ENCODE measurements around the gene PIGR. TPM values are rescaled to one million over a fixed set of nuclear protein-coding genes. Genes with fewer than 3 reads are reported as not detected.
A peak's percentile ranks its signal among the peaks of the same experiment; 100 is the strongest.

PIGR gene
- 0.25 TPM for total RNA-seq

DNA sequence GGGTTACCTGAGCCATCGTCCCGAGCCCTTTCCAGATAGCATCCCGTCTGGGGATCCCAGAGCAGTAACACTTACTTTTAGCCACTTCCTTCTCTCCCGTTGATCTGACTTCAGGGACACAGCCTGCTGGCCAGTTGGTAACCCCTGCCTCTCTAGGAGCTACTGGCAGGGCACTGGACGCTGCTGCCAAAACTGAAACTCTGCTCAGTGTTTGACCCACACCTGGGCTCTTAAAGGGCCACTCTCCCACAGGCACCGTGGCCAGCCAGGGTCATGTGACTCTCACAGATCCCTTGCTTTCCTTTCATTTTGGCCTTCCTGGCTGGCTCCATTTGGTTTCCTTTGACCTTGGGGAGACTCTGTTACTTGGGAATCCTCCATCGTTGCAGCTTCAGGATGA, at the start of gene PIGR:
Gene PIGR (minus strand): TSS at position 206 of the 400 bp plus-strand sequence. CDS start 5,935 bp downstream, outside the sequence.
- Histone ChIP-seq H3K9me3 (no peaks in the 10 kb centered on the region), H3K36me3 (no peaks in the 10 kb centered on the region), H3K27me3 (no peaks in the 10 kb centered on the region), H3K4me1 (no peaks in the 10 kb centered on the region), H3K27ac (no peak within 1 kb of the TSS), H3K4me3 (no peak within 1 kb of the TSS)
- no peak for TF ChIP-seq POLR2AphosphoS5 (IDR thresholded peaks at IDR 0.05; ENCODE audit: insufficient read depth in 1 of 2, low read depth in 1 of 2)
- no peak for TF ChIP-seq CTCF (IDR thresholded peaks at IDR 0.05)
- intact Hi-C loops (cut with DNase I), result no loop called here
- DNase-seq (ENCODE audit: extremely low spot score in 2 of 2), result no peak

DNA sequence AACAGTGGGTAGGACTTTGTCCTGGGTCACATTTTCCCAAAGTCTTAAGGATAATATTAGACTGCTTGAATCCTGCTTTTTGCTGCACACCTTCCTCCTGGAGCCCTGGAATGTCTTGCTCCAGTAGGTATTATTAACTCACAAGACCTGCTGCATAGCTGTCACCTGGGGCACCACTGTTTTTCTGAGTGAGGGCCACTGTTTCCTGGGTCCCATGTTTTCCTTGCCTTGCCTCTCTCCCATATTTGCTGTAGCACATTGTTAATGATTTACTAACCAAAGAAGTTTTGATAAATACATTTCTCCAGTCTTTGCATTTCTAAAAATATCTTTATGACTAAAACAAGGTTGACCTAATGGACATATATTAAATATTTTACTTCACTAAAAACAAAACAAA, 46.5 kb upstream of the PIGR start:
- intact Hi-C loops (cut with DNase I), result no loop called here
- Histone ChIP-seq H3K27me3 (no peaks in the 10 kb centered on the region), H3K9me3 (no peaks in the 10 kb centered on the region), H3K4me1 (no peaks in the 10 kb centered on the region), H3K4me3 (no peak overlapping the region), H3K36me3 (no peaks in the 10 kb centered on the region), H3K27ac (no peak overlapping the region)
- peak in 1 of 2 donors; percentile 13 for DNase-seq (ENCODE audit: extremely low spot score in 2 of 2)
- TF ChIP-seq CTCF (IDR thresholded peaks at IDR 0.05) (no peak), POLR2A (IDR thresholded peaks at IDR 0.05) (no peak), POLR2AphosphoS5 (IDR thresholded peaks at IDR 0.05; ENCODE audit: insufficient read depth in 1 of 2, low read depth in 1 of 2) (no peak)

DNA sequence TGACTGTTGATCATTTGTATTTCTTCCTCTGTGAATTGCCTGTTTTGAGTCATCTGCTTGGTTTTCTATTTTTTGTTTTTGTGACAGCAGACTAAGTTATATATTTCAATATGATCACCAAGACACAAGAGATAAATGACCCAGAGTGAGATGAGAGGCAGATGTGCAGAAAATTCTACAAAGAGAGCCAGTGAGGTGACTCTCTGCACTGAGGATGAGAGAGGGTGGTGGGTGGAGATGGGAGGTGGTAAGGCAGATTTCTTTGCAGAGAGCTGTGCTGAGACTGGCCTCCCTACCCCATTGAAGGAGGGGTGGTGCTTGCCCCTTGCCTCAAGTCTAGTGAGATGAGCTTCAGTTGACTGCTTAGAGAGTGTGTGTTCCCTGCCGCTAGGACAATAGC, 41.6 kb upstream of the PIGR start:
- H3K4me1 ChIP-seq, result no peaks in the 10 kb centered on the region
- intact Hi-C loops (cut with DNase I), result no loop called here

GRCh38 chr1:206986885-206987284, 40.6 kb upstream of the PIGR start:
- DNase-seq (ENCODE audit: extremely low spot score in 2 of 2), result peak in 1 of 2 donors; percentile 32
- Histone ChIP-seq H3K4me1 (no peaks in the 10 kb centered on the region), H3K4me3 (no peak overlapping the region), H3K27ac (no peak overlapping the region), H3K9me3 (no peaks in the 10 kb centered on the region), H3K36me3 (no peaks in the 10 kb centered on the region), H3K27me3 (no peaks in the 10 kb centered on the region)
- intact Hi-C loops (cut with DNase I), result no loop called here
- TF ChIP-seq CTCF (IDR thresholded peaks at IDR 0.05), result no peak
- no peak for TF ChIP-seq POLR2AphosphoS5 (IDR thresholded peaks at IDR 0.05; ENCODE audit: insufficient read depth in 1 of 2, low read depth in 1 of 2)
- no peak for TF ChIP-seq POLR2A (IDR thresholded peaks at IDR 0.05)

More for the DNA sequence above, 41.6 kb upstream of the PIGR start:
- no peak for DNase-seq (ENCODE audit: extremely low spot score in 2 of 2)
- TF ChIP-seq POLR2AphosphoS5 (IDR thresholded peaks at IDR 0.05; ENCODE audit: insufficient read depth in 1 of 2, low read depth in 1 of 2), result no peak
- TF ChIP-seq POLR2A (IDR thresholded peaks at IDR 0.05), result no peak
- no peak for TF ChIP-seq CTCF (IDR thresholded peaks at IDR 0.05)
- no peak overlapping the region for H3K27ac ChIP-seq
- no peaks in the 10 kb centered on the region for H3K9me3 ChIP-seq
- no peak overlapping the region for H3K4me3 ChIP-seq
- no peaks in the 10 kb centered on the region for H3K36me3 ChIP-seq
- no peaks in the 10 kb centered on the region for H3K27me3 ChIP-seq

DNA sequence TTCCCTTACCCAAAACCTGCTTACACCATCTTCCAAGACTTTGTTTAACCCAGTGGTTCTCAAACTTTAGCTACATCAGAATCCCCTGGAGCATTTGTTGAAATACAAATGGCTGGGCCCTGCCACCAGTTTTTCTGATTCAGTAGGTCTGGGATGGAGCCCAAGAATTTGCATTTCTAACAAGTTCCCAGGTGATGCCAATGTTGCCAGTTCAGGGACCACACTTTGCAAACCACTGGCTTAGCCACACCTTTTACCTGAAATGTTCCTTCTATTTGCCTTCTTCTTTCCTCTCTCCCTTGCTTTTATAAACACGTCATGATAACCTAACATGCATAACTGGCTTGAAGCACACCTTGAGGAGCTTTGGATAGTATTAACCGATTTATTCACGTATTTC, 40.1 kb upstream of the PIGR start:
- TF ChIP-seq CTCF (IDR thresholded peaks at IDR 0.05), result no peak
- no peak for TF ChIP-seq POLR2AphosphoS5 (IDR thresholded peaks at IDR 0.05; ENCODE audit: insufficient read depth in 1 of 2, low read depth in 1 of 2)
- TF ChIP-seq POLR2A (IDR thresholded peaks at IDR 0.05), result no peak
- Histone ChIP-seq H3K4me1 (no peaks in the 10 kb centered on the region), H3K36me3 (no peaks in the 10 kb centered on the region), H3K9me3 (no peaks in the 10 kb centered on the region), H3K27me3 (no peaks in the 10 kb centered on the region), H3K4me3 (no peak overlapping the region), H3K27ac (no peak overlapping the region)
- intact Hi-C loops (cut with DNase I), result no loop called here
- DNase-seq (ENCODE audit: extremely low spot score in 2 of 2), result peak in 1 of 2 donors; percentile 78

All from vagina (tissue), 2 donors.